ENCODE data around the gene SPATA31C1. TPM values are rescaled to one million over a fixed set of nuclear protein-coding genes. Genes with fewer than 3 reads are reported as not detected.

The SPATA31C1 gene
- total and polyA plus RNA-seq, 2 experiments from 2014 or later, result not detected

DNA sequence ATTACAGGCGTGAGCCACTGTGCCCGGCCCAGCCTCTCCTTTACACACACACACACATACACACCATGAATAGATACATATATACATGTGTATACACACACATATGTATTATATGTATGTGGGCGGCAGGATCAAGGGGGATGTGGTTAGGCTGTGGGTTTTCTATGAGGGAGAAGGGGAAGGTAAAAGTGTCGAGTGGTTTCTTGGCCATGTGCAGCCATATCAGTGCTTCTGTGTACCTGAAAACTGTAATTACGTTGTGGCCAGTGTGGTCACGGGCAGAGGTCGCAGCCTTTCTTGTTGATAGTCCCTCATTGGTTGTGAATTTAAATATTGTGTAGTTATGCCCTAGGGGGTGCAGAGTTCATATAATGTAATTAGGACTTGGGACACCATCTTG lies 40.1 kb downstream of the SPATA31C1 start:
- TF ChIP-seq, protein P1, sequence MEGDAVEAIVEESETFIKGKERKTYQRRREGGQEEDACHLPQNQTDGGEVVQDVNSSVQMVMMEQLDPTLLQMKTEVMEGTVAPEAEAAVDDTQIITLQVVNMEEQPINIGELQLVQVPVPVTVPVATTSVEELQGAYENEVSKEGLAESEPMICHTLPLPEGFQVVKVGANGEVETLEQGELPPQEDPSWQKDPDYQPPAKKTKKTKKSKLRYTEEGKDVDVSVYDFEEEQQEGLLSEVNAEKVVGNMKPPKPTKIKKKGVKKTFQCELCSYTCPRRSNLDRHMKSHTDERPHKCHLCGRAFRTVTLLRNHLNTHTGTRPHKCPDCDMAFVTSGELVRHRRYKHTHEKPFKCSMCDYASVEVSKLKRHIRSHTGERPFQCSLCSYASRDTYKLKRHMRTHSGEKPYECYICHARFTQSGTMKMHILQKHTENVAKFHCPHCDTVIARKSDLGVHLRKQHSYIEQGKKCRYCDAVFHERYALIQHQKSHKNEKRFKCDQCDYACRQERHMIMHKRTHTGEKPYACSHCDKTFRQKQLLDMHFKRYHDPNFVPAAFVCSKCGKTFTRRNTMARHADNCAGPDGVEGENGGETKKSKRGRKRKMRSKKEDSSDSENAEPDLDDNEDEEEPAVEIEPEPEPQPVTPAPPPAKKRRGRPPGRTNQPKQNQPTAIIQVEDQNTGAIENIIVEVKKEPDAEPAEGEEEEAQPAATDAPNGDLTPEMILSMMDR (IDR thresholded peaks at IDR 0.05; ENCODE audit: low read depth, low read length), result no peak
- Histone ChIP-seq H3K36me3 (no peaks in the 10 kb centered on the region), H3K4me3 (no peak overlapping the region), H3K4me1 (ENCODE audit: low read depth) (no peaks in the 10 kb centered on the region), H3K27me3 (no peaks in the 10 kb centered on the region), H3K27ac (no peak overlapping the region), H3K9me3 (ENCODE audit: low read depth) (no peaks in the 10 kb centered on the region)
- DNase-seq (ENCODE audit: low read depth in 1 of 2, low spot score in 1 of 2), result no peak

DNA sequence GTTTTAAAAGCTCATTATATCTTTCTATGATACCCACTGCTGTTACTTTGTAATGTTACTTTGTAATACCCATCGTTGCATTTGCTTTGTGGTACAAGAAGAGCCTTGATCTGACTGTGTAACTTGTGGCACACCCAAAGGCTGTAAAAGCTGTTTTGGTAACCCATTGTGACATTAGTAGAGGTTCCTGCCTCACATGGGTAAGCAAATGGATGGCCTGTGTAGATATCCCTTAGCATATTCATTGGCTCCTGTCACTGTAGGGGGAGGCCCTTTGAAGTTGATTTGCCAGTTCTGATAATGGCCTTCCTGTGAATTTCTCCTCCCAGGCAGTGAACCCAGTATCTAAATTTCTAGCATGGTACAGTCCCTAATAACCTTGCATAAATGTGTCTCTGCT lies 40.8 kb downstream of the SPATA31C1 start:
- Histone ChIP-seq H3K27ac (no peak overlapping the region), H3K9me3 (ENCODE audit: low read depth) (no peaks in the 10 kb centered on the region), H3K4me3 (no peak overlapping the region), H3K36me3 (no peaks in the 10 kb centered on the region), H3K27me3 (no peaks in the 10 kb centered on the region), H3K4me1 (ENCODE audit: low read depth) (no peaks in the 10 kb centered on the region)
- TF ChIP-seq, protein P1 (IDR thresholded peaks at IDR 0.05; ENCODE audit: low read depth, low read length), result no peak
- no peak for DNase-seq (ENCODE audit: low read depth in 1 of 2, low spot score in 1 of 2)

DNA sequence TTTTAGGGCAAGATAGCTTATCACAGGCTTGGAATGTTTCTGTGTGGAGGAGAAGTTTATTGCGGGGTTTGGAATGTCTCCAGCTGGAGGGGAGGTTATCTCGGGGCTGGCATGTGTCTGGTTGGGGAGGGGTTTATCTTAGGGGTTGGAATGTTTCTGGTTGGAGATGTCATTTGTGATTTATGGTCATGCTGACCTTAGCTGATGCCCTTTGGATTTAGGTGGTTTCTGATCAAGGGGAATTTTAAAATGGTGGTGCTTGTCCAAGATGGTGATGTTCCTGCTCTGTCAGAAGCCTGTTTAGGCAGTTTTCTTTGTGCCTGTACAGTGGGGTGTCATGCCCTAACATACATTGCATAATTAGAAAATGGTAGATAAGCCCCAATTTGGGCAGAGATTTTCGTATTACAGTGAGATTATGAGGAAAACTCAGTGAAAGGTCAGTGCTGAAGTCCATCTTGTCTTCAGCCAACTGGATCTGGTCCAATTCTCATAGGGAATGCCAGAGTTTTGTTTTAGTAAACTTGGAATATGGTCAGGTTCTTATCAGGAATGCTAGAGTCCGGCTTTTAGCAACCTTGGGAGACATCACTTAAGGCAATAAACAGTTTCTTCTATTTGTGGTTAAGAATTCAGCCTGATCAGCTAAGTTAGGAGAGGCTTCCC lies 42.3 kb downstream of the SPATA31C1 start:
- DNase-seq (ENCODE audit: low read depth in 1 of 2, low spot score in 1 of 2), result peak in 1 of 2 donors; percentile 96

DNA sequence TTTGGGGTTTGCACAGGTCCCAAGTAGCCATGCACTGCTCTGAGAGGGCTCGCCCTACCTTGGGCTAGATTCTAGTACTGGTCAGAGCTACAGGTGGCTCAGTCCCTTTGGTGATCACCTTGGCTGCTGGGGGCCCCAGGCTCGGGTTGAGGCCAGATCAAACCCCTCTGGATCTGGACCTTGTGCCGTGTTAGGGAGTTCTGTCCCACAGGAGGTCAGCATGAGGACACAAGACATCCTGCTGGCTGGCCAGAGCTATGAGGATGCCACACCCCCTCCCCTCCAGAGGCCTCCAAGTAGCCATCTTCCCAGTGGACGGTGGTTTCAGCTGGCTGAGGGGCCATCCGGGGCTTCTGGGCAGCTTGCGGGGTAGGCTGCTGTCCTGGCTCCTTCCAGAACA lies 46.0 kb downstream of the SPATA31C1 start:
- TF ChIP-seq, protein P1 (IDR thresholded peaks at IDR 0.05; ENCODE audit: low read depth, low read length), result no peak
- no peak for DNase-seq (ENCODE audit: low read depth in 1 of 2, low spot score in 1 of 2)
- Histone ChIP-seq H3K4me1 (ENCODE audit: low read depth) (no peaks in the 10 kb centered on the region), H3K27me3 (no peaks in the 10 kb centered on the region), H3K36me3 (peaks cover 3% of the 10 kb centered on the region), H3K27ac (no peak overlapping the region), H3K9me3 (ENCODE audit: low read depth) (no peaks in the 10 kb centered on the region), H3K4me3 (no peak overlapping the region)

More for the DNA sequence above, 42.3 kb downstream of the SPATA31C1 start:
- H3K9me3 ChIP-seq (ENCODE audit: low read depth), result no peaks in the 10 kb centered on the region
- no peaks in the 10 kb centered on the region for H3K27me3 ChIP-seq
- H3K4me1 ChIP-seq (ENCODE audit: low read depth), result no peaks in the 10 kb centered on the region
- no peak overlapping the region for H3K27ac ChIP-seq
- no peak overlapping the region for H3K4me3 ChIP-seq
- TF ChIP-seq, protein P1 (IDR thresholded peaks at IDR 0.05; ENCODE audit: low read depth, low read length), result no peak
- H3K36me3 ChIP-seq, result no peaks in the 10 kb centered on the region

DNA sequence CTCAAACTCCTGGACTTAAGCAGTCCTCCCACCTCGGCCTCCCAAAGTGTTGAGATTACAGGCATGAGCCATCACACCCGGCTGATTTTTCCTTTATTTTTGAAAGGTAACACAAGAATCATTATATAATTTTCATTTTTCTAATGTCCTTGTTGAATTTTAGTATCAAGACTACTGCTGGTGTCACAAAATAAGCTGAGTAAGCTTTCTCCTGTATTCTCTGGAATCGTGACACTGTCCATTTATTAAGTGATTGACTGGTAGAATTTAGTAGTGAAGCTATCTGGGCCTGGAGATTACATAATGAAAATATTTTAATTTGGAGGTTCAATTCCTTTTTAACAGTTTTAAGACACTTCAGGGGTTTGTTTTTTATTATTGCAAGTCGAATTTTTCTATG lies 47.1 kb downstream of the SPATA31C1 start:
- no peak overlapping the region for H3K27ac ChIP-seq
- H3K4me1 ChIP-seq (ENCODE audit: low read depth), result no peaks in the 10 kb centered on the region

More for the DNA sequence above, 47.1 kb downstream of the SPATA31C1 start:
- Histone ChIP-seq H3K36me3 (peaks cover 3% of the 10 kb centered on the region), H3K4me3 (no peak overlapping the region), H3K27me3 (no peaks in the 10 kb centered on the region), H3K9me3 (ENCODE audit: low read depth) (no peaks in the 10 kb centered on the region)
- TF ChIP-seq, protein P1 (IDR thresholded peaks at IDR 0.05; ENCODE audit: low read depth, low read length), result no peak
- DNase-seq (ENCODE audit: low read depth in 1 of 2, low spot score in 1 of 2), result no peak

Data from cardiac muscle cell (in vitro differentiated cells and primary cell).